ENCODE measurements around the gene SCART1. TPM values are rescaled to one million over a fixed set of nuclear protein-coding genes. Genes with fewer than 3 reads are reported as not detected.
"Not testable (repeated sequence)": the region's sequence is repeated elsewhere in the genome, so short reads cannot be mapped to it uniquely, and the experiment has no call there.

SCART1 gene
- total RNA-seq (2014; rRNA removed; shearing (Covaris generic)) = 0.29 and 0.37 TPM in 2 replicates
- polyA plus RNA-seq (2015; cell fraction: cytosol; rRNA removed) = 0.72 and 1.5 TPM in 2 replicates
- polyA plus RNA-seq (2015; cell fraction: nucleus; rRNA removed) = 20.1 and 39.5 TPM in 2 replicates

DNA sequence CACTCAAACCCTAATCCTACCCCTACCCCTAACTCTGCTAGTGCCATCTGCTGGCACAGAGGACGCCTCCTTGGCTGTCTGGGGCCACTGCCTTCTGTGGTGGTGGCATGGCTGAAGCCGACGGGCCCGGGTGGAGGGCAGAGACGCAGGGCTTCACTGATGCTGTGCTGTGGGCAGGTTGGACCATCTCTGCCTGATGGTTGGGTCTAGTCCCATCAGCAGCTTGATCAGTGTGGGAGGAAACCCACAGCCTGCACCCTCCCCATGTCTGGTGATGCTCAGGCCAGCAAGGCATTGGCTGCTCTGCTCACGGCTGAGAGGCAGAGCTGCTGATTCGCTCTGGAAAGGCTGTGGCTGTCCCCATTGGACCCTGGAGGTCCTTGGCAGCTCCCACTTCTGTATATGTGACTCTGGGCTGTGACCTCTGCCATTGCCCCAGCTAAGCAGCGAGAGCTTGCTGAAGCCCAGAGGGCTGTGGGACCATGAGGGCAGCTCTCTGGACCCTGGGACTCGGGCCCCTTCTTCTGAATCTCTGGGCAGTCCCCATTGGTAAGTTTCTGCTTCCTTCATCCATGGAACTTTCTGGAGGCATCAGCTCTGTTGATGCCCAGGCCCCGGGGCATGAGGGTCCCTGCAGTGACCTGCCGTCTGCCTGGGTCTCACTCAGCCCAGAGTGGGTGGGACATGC lies at the start of gene SCART1:
Gene SCART1 (plus strand): TSS at position 430 of the 688 bp plus-strand sequence. CDS start 53 bp downstream, at position 483.
- DNase-seq (ENCODE audit: low read depth, low spot score) = no peak
- in situ Hi-C loops (cut with HindIII; ENCODE audit: low pct_unique_long_range_greater_than_20kb, low sequenced_read_pairs) = no loop called here

GRCh38 chr10:133405272-133405671 lies 48.5 kb upstream of the SCART1 start:
- DNase-seq (ENCODE audit: low read depth, low spot score) = no peak
- in situ Hi-C loops (cut with HindIII; ENCODE audit: low pct_unique_long_range_greater_than_20kb, low sequenced_read_pairs) = no loop called here

DNA sequence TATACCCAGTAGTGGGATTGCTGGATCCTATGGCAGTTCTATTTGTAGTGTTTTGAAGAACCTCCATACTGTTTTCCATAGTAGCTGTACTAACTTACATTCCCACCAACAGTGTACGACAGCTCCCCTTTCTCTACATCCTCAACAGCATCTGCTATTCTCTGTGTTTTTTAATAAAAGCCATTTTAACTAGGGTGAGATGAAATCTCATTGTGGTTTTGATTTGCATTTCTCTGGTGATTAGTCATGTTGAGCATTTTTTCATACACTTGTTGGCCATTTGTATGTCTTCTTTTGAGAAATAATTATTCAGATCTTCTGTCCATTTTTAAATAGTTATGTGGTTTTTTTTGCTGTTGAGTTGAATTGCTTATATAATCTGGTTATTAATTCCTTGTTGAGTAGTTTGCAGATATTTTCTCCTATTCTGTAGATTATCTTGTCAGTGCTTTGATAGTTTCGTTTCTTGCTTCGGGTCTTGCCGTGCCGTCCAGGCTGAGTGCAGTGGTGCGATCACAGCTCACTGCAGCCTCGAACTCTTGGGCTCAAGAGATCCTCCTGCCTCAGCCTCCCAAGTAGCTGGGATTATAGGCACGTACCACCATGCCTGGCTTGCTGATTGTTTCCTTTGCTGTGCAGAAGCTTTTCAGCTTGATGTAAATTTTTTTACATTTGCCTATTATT lies 47.8 kb upstream of the SCART1 start:
- no peak for DNase-seq (ENCODE audit: low read depth, low spot score)
- in situ Hi-C loops (cut with HindIII; ENCODE audit: low pct_unique_long_range_greater_than_20kb, low sequenced_read_pairs) = no loop called here

- DNase-seq (ENCODE audit: low read depth, low spot score) = no peak
These were observed 42.0 kb upstream of the SCART1 start for GRCh38 chr10:133411523-133412380.

DNA sequence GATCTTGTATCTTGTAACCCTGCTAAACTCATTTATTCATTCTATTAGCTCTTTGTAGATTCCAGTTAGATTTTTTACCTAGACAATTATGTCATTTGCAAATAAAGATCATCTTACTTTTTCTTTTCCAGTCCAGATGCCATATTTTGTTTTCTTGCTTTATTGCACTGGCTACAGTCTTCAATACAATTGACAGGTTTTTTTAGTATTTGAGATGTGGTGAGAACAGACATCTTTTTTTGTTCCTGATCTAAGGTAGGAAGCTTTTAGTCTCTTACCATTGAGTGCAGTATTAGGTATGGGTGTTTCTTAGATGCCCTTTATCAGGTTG lies 41.4 kb upstream of the SCART1 start:
- in situ Hi-C loops (cut with HindIII; ENCODE audit: low pct_unique_long_range_greater_than_20kb, low sequenced_read_pairs) = no loop called here
- no peak for DNase-seq (ENCODE audit: low read depth, low spot score)

More at GRCh38 chr10:133411523-133412380, 42.0 kb upstream of the SCART1 start:
- in situ Hi-C loops (cut with HindIII; ENCODE audit: low pct_unique_long_range_greater_than_20kb, low sequenced_read_pairs) = no loop called here

DNA sequence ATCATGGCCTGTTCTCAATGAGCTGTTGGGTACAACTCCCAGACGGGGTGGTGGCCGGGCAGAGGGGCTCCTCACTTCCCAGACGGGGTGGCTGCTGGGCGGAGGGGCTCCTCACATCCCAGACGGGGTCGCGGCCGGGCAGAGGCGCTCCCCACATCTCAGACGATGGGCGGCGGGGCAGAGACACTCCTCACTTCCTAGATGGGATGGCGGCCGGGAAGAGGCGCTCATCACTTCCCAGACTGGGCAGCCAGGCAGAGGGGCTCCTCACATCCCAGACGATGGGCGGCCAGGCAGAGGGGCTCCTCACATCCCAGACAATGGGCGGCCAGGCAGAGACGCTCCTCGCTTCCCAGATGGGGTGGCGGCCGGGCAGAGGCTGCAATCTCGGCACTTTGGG lies 39.3 kb upstream of the SCART1 start:
- DNase-seq (ENCODE audit: low read depth, low spot score); in situ Hi-C loops (cut with HindIII; ENCODE audit: low pct_unique_long_range_greater_than_20kb, low sequenced_read_pairs): not testable (repeated sequence)

- DNase-seq (ENCODE audit: low read depth, low spot score) = no peak
- in situ Hi-C loops (cut with HindIII; ENCODE audit: low pct_unique_long_range_greater_than_20kb, low sequenced_read_pairs) = no loop called here
These were observed 38.0 kb upstream of the SCART1 start for GRCh38 chr10:133415752-133416151.

GRCh38 chr10:133418289-133418993 lies 35.3 kb upstream of the SCART1 start:
- in situ Hi-C loops (cut with HindIII; ENCODE audit: low pct_unique_long_range_greater_than_20kb, low sequenced_read_pairs) = no loop called here
- no peak for DNase-seq (ENCODE audit: low read depth, low spot score)

DNA sequence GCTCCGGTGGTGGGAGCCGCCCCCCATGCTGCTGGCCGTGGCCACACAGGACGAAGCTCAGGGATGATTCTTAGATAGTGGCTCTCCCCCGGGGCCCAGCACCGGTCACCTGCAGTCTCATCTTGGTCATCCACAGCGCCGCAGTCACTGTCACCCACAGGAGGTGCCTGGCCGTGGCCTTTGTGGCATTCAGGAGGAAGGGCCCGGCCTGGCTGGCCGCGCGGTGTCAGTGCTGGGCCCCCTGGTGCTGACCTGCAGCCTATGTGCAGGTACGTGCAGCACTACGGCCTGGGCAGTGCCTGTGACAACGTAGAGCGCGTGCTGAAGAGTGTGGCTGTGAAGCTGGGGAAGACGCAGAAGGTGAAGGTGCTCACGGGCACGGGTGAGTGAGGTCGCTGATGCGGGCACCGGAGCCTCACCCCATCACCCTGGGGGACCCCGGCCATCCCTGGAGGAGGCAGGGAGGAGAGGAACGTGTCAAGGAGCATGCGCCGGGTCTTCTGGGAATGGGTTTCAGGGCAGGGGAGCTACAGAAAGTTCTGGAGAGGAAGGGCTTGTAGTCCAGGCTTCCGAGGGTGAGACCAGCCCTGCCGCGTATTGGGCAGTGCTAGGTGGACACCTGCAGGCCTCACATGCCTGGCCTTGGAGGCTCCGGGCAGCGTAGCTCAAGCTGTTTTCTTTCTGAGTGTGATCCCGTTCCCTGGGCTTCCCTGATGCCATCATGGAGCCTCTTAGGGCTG lies 34.4 kb upstream of the SCART1 start:
- no peak for DNase-seq (ENCODE audit: low read depth, low spot score)
- in situ Hi-C loops (cut with HindIII; ENCODE audit: low pct_unique_long_range_greater_than_20kb, low sequenced_read_pairs) = no loop called here

- in situ Hi-C loops (cut with HindIII; ENCODE audit: low pct_unique_long_range_greater_than_20kb, low sequenced_read_pairs) = no loop called here
- DNase-seq (ENCODE audit: low read depth, low spot score) = no peak
These were observed 33.7 kb upstream of the SCART1 start for GRCh38 chr10:133420028-133420427.

- DNase-seq (ENCODE audit: low read depth, low spot score) = no peak
- in situ Hi-C loops (cut with HindIII; ENCODE audit: low pct_unique_long_range_greater_than_20kb, low sequenced_read_pairs) = no loop called here
These were observed 33.2 kb upstream of the SCART1 start for GRCh38 chr10:133420579-133420978.

GRCh38 chr10:133421336-133422222 lies 32.2 kb upstream of the SCART1 start:
- in situ Hi-C loops (cut with HindIII; ENCODE audit: low pct_unique_long_range_greater_than_20kb, low sequenced_read_pairs) = no loop called here
- no peak for DNase-seq (ENCODE audit: low read depth, low spot score)

DNA sequence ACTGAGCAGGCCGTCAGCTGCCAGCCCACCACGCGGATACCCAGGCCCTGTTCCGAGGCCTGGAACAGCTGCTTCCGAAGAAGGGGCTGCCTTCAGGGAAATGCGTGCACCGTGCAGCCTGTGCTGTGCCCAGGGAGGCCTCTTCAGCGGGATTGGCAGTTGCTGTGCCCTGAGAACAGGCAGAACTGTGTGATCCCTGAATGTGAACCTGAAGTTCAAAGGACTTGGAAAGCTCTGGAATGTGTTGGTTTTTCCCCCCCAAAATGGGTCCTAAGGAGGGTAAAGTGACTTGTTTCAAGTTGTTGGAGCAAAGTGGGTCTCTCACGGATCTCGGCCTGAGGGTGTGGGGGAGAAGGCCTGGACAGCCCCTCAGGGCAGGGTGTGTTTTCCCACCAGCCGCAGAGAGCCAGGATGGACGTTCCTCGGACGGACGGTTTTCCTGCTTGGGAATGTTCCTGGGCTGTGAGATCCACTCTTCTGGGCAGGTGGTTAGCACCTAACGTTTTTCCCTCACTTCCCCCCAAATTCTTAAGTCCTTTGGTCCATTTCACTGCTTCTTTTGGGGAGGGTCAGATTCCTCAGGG lies 31.4 kb upstream of the SCART1 start:
- in situ Hi-C loops (cut with HindIII; ENCODE audit: low pct_unique_long_range_greater_than_20kb, low sequenced_read_pairs) = no loop called here
- no peak for DNase-seq (ENCODE audit: low read depth, low spot score)

GRCh38 chr10:133422807-133423771 lies 30.7 kb upstream of the SCART1 start:
- in situ Hi-C loops (cut with HindIII; ENCODE audit: low pct_unique_long_range_greater_than_20kb, low sequenced_read_pairs) = no loop called here
- DNase-seq (ENCODE audit: low read depth, low spot score) = no peak

- in situ Hi-C loops (cut with HindIII; ENCODE audit: low pct_unique_long_range_greater_than_20kb, low sequenced_read_pairs) = not testable (repeated sequence)
These were observed 29.6 kb upstream of the SCART1 start for GRCh38 chr10:133424102-133424501.

More at GRCh38 chr10:133424102-133424501, 29.6 kb upstream of the SCART1 start:
- not testable (repeated sequence) for DNase-seq (ENCODE audit: low read depth, low spot score)
